ENCODE measurements around the gene PALLD. TPM values are rescaled to one million over a fixed set of nuclear protein-coding genes. Genes with fewer than 3 reads are reported as not detected.

PALLD gene
- total RNA-seq, 1 donor from 2014 or later, result 204 TPM

DNA sequence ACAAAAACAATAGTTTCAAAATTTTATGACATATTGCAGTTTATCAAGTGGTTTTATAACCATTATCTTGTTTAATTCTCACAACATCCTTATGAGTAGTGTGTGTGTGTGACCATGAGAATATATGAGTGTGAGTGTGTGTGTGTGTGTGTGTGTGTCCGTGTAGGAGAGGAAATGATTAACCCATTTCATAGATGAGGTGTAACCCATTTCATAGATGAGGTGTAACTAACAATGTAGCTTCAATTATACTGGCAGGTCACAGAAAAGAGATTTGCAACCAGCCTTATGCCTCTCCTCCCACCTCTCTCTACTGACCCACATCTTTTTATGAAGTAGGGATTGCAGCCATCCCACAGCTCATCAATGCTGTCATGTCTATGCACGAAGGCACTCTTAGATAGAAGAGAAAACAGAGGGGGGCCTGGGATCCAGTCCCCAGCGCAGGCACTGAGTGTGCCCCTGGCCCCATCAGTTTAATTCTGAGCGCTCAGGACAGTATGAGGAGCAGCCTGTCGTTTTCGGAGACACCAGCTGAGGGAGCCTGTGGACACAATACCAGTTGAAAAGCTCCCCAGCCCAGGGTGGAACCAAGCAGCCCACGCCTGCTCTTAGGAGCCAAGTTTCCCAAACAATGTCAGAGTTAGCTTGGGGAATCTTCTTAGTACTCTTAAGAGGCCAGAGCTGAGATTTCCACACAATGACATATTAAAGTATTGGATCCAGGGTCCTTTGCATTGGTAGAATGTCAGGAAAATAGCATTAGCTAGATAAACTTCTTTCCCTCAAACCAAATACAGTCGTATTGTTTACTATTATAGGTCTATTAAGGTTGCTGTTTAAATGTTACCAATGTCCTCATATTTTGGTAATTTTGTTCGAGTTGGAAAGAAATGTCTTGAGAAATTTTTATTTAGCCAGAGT, 88.6 kb downstream of the PALLD start:
- H3K27me3 ChIP-seq, result no peaks in the 10 kb centered on the region
- intact Hi-C loops (cut with DNase I), result loop anchor here (2.0 to 10.0 kb wide), 7 partner anchors 47 to 429 kb away; partner anchors contain the start of gene CBR4
- H3K4me1 ChIP-seq, result peaks cover 3 to 24% of the 10 kb centered on the region in 2 donors
- H3K36me3 ChIP-seq, result no peaks in the 10 kb centered on the region
- DNase-seq (ENCODE audit: low spot score in 2 of 2), result peak; percentile 26 to 90
- H3K9me3 ChIP-seq, result no peaks in the 10 kb centered on the region
- TF ChIP-seq CTCF (IDR thresholded peaks at IDR 0.05), result peak; percentile 73 to 85 (median 80)
- no peak overlapping the region for H3K27ac ChIP-seq
- H3K4me3 ChIP-seq, result no peak overlapping the region

GRCh38 chr4:168586926-168587325, 90.1 kb downstream of the PALLD start:
- TF ChIP-seq CTCF (IDR thresholded peaks at IDR 0.05), result no peak
- H3K27me3 ChIP-seq, result no peaks in the 10 kb centered on the region
- H3K27ac ChIP-seq, result peak overlapping the region; percentile 43 to 62
- H3K4me1 ChIP-seq, result peaks cover 3 to 24% of the 10 kb centered on the region in 2 donors
- intact Hi-C loops (cut with DNase I), result loop anchor here (2.0 to 10.0 kb wide), 7 partner anchors 46 to 428 kb away; partner anchors contain the start of gene CBR4
- DNase-seq (ENCODE audit: low spot score in 2 of 2), result no peak
- no peaks in the 10 kb centered on the region for H3K9me3 ChIP-seq
- peak overlapping the region in 1 of 2 donors; percentile 46 for H3K4me3 ChIP-seq
- H3K36me3 ChIP-seq, result no peaks in the 10 kb centered on the region

DNA sequence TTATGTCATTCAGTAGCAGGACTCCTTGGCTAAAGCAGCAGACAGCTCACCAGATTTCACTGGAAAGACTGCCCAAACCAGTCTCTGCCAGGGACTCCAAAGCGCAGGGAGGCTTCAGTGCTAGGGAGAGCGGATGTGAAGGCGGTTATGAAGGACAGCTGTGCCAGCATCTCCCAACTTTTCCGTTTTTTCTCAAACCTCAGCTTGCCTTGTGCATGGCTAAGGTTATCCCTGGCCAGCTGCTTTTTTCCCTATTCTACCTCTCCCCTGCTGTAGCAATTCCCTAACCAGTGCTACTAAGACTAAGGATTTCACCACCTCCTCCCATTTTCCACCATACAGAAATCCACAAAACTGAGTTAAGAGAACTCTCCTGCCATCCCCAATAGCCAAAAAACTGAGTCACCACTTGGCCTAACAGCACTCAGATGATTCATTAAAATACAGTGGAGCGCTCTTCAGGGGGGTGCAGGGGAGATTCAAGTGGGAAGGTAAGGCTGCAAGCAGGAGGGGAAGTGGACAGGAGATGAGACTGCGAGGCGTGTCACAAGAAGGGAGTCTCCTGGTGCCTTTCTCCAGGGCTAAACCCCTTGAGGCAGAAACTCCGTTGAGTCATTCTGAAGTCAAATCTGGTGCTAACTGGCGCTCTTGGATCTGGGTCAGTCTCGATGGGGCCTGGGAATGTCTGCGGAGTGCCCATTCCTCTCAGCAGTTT, 90.7 kb downstream of the PALLD start:
- no peaks in the 10 kb centered on the region for H3K9me3 ChIP-seq
- intact Hi-C loops (cut with DNase I), result loop anchor here (2.0 to 10.0 kb wide), 8 partner anchors 25 to 427 kb away; partner anchors contain the start of gene CBR4
- DNase-seq (ENCODE audit: low spot score in 2 of 2), result peak in 1 of 2 donors; percentile 75
- no peaks in the 10 kb centered on the region for H3K27me3 ChIP-seq
- peak overlapping the region; percentile 43 to 62 for H3K27ac ChIP-seq
- no peaks in the 10 kb centered on the region for H3K36me3 ChIP-seq
- peak overlapping the region in 1 of 2 donors; percentile 46 for H3K4me3 ChIP-seq
- TF ChIP-seq CTCF (IDR thresholded peaks at IDR 0.05), result no peak
- peaks cover 3 to 24% of the 10 kb centered on the region in 2 donors for H3K4me1 ChIP-seq

DNA sequence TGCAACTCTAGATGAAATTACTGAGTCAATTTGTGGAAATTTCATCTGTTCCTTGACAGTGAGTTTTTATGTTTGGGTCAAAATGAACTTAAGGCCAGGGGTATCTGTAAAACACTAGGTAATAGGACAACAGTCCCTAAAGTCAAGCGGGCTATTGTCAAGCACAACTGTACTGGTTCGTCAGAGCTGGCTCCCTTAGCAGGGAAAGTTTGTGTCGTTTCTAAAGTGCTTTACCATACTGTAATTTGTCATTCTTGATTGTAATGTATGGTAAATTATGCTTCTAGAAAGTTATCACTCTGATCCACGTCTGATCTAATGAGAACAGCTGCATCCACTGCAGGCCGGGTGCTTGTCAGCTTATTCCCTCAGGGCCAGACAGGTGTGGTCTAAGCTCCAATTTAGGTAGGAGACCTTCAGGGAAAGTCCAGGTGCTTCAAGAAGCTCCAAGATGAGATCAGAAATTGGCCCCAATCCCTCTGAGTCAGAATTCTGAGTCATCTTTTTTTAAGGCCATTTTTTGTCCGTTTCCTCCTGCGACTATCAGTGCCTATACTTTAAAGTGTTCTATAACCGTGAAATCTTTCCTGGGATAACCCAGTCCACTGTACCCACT, 92.2 kb downstream of the PALLD start:
- Histone ChIP-seq H3K9me3 (no peaks in the 10 kb centered on the region), H3K27ac (no peak overlapping the region)

More for the DNA sequence above, 92.2 kb downstream of the PALLD start:
- Histone ChIP-seq H3K36me3 (no peaks in the 10 kb centered on the region), H3K27me3 (no peaks in the 10 kb centered on the region), H3K4me1 (peaks cover 3 to 24% of the 10 kb centered on the region in 2 donors), H3K4me3 (no peak overlapping the region)
- TF ChIP-seq CTCF (IDR thresholded peaks at IDR 0.05), result no peak
- intact Hi-C loops (cut with DNase I), result loop anchor here (2.0 to 10.0 kb wide), 7 partner anchors 24 to 426 kb away; partner anchors contain the start of gene CBR4
- no peak for DNase-seq (ENCODE audit: low spot score in 2 of 2)
